ENCODE results near the gene SOS1. TPM values are rescaled to one million over a fixed set of nuclear protein-coding genes. Genes with fewer than 3 reads are reported as not detected.

SOS1 gene
- total RNA-seq, 4 donors from 2014 or later: 48.6 to 64.2 (median 58.6) TPM

DNA sequence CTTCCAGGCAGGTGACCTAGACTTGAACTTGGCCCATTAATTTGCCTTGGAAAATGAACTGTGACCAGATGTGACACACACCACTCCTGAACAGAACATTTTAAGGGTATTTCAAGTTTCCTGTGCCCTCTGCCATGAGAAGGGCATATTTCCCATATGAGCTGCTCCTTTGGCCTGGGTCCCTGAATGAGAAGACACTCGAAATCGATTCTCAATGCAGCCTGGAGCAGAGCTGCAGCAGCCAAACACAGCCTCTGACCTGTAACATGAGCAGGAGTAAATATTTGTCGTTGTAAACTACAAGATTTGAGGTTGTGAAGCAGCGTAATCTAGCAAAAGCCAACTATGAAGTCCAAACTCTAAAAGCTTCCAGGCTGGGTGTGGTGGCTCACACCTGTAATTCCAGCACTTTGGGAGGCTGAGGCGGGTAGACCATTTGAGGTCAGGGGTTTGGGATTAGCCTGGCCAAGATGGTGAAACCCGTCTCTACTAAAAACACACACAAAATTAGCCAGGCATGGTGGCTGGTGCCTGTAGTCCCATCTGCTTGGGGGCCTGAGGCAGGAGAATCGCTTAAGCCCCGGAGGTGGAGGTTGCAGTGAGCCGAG, 30.1 kb upstream of the SOS1 start:
- H3K27ac ChIP-seq: no peak overlapping the region
- no peak overlapping the region for H3K4me3 ChIP-seq
- ATAC-seq: no peak
- no peaks in the 10 kb centered on the region for H3K36me3 ChIP-seq
- H3K27me3 ChIP-seq: no peaks in the 10 kb centered on the region
- peaks cover 0 to 4% (median 0%) of the 10 kb centered on the region in 3 donors for H3K4me1 ChIP-seq
- TF ChIP-seq POLR2A (IDR thresholded peaks at IDR 0.05): no peak
- TF ChIP-seq, protein P1, sequence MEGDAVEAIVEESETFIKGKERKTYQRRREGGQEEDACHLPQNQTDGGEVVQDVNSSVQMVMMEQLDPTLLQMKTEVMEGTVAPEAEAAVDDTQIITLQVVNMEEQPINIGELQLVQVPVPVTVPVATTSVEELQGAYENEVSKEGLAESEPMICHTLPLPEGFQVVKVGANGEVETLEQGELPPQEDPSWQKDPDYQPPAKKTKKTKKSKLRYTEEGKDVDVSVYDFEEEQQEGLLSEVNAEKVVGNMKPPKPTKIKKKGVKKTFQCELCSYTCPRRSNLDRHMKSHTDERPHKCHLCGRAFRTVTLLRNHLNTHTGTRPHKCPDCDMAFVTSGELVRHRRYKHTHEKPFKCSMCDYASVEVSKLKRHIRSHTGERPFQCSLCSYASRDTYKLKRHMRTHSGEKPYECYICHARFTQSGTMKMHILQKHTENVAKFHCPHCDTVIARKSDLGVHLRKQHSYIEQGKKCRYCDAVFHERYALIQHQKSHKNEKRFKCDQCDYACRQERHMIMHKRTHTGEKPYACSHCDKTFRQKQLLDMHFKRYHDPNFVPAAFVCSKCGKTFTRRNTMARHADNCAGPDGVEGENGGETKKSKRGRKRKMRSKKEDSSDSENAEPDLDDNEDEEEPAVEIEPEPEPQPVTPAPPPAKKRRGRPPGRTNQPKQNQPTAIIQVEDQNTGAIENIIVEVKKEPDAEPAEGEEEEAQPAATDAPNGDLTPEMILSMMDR (IDR thresholded peaks at IDR 0.05): no peak
- no peak for TF ChIP-seq EP300 (IDR thresholded peaks at IDR 0.05)
- no peak for TF ChIP-seq POLR2AphosphoS5 (IDR thresholded peaks at IDR 0.05)
- no peaks in the 10 kb centered on the region for H3K9me3 ChIP-seq
- WGBS, 2 donors (ENCODE audit: low coverage in 1 of 2): 78 to 80% methylated on average over 5 of the region's 9 CpGs

DNA sequence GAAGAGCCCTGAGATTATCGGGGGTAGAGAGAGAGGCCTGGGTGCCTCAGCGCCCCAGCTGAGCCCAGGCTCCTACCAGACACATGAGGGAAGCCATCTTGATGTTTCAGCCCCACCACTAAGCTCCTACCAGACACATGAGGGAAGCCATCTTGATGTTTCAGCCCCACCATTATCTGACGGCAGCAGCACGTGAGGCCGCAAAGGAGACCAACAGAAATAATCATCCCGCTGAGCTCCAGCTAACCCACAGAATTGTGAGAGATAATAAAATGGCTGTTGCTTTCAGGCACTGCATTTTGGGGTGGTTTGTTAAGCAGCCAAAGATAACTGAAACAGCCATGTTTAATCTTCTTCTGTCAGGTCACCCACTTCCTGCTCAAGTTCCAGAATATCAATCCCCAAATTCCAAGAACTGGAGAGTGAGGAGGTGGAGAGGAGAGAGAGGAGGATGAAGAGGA, 29.3 kb upstream of the SOS1 start:
- Histone ChIP-seq H3K27ac (no peak overlapping the region), H3K4me1 (no peaks in the 10 kb centered on the region), H3K9me3 (no peaks in the 10 kb centered on the region), H3K27me3 (no peaks in the 10 kb centered on the region), H3K4me3 (no peak overlapping the region), H3K36me3 (no peaks in the 10 kb centered on the region)
- no peak for ATAC-seq
- WGBS, 2 donors (ENCODE audit: low coverage in 1 of 2): 80% methylated on average over 1 of the region's 6 CpGs; no CpG with 5 or more reads in 1 of the 2 donors
- TF ChIP-seq POLR2A (IDR thresholded peaks at IDR 0.05) (no peak), POLR2AphosphoS5 (IDR thresholded peaks at IDR 0.05) (no peak), EP300 (IDR thresholded peaks at IDR 0.05) (no peak)
- TF ChIP-seq, protein P1 (IDR thresholded peaks at IDR 0.05): no peak

DNA sequence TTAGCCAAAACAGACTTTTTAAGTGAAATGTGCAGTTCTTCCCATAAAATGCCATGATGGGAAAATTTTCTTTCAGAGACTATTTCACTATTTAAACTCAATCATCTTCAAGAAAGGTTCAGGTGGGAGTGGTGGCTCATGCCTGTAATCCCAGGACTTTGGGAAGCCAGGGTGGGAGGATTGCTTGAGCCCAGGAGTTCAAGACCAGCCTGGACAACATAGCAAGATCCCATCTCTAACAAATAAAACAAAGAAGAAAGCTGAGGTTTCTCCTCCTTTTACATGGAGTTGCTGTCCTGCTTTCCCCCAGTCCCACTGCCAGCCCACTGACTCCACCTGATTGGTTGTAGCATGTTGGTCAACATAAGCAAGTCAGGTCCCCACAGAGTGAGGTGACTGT, 25.8 kb upstream of the SOS1 start:
- Histone ChIP-seq H3K4me1 (peaks cover 4 to 9% (median 4%) of the 10 kb centered on the region in 3 donors), H3K36me3 (no peaks in the 10 kb centered on the region), H3K9me3 (no peaks in the 10 kb centered on the region), H3K4me3 (no peak overlapping the region), H3K27me3 (no peaks in the 10 kb centered on the region), H3K27ac (no peak overlapping the region)
- TF ChIP-seq POLR2A (IDR thresholded peaks at IDR 0.05): no peak
- no peak for TF ChIP-seq POLR2AphosphoS5 (IDR thresholded peaks at IDR 0.05)
- TF ChIP-seq, protein P1 (IDR thresholded peaks at IDR 0.05): no peak
- TF ChIP-seq EP300 (IDR thresholded peaks at IDR 0.05): no peak
- no peak for ATAC-seq

DNA sequence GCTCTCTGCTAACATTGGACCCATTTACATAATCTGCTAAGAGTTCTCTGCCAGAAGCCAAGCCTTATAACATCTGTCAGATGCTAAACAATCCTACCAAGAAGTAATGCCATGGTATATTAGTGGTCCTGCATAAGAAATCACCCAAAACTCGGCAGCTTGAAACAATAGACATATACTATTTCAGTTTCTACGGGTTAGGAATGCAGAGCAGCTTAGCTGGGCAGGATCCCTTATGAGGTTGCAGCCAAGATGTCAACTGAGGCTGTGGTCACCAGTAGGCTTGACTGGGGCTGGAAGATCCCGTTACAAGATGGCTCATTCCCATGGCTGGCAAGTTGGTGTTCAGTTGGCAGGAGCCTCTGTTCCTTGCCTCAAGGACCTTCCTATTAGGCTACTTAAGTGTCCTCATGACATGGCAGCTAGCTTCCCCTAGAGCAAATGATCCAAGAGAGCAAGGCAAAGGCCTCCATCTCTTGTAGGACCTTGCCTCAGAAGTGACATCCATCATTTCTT, 25.1 kb upstream of the SOS1 start:
- WGBS, 2 donors (ENCODE audit: low coverage in 1 of 2): 83% methylated on average over 1 of the region's 3 CpGs; no CpG with 5 or more reads in 1 of the 2 donors
- no peaks in the 10 kb centered on the region for H3K27me3 ChIP-seq
- TF ChIP-seq POLR2AphosphoS5 (IDR thresholded peaks at IDR 0.05) (no peak), EP300 (IDR thresholded peaks at IDR 0.05) (no peak), POLR2A (IDR thresholded peaks at IDR 0.05) (no peak)
- TF ChIP-seq, protein P1 (IDR thresholded peaks at IDR 0.05): no peak
- no peaks in the 10 kb centered on the region for H3K36me3 ChIP-seq
- ATAC-seq: no peak
- peaks cover 4 to 15% (median 9%) of the 10 kb centered on the region in 3 donors for H3K4me1 ChIP-seq
- H3K9me3 ChIP-seq: no peaks in the 10 kb centered on the region
- no peak overlapping the region for H3K27ac ChIP-seq
- no peak overlapping the region for H3K4me3 ChIP-seq

DNA sequence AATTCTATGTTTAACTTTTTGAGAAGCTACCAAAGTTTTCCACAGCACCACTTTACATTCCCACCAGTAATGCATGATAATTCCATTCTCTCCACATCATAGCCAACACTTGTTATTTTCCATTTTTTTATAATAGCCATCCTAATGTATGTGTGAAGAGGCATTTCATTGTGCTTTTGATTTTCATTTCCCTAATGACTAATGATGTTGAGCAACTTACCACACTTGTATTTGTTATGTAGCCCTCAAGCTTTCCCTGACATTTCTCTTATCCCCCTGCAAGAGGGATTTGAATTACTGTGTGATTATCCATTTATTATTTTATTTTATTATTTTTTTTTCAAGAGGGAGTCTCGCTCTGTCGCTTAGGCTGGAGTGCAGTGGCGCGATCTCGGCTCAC, 23.6 kb upstream of the SOS1 start:
- no peak for ATAC-seq
- TF ChIP-seq POLR2A (IDR thresholded peaks at IDR 0.05): no peak
- Histone ChIP-seq H3K27ac (no peak overlapping the region), H3K4me1 (peaks cover 4 to 19% (median 11%) of the 10 kb centered on the region in 3 donors), H3K9me3 (no peaks in the 10 kb centered on the region), H3K27me3 (no peaks in the 10 kb centered on the region), H3K4me3 (no peak overlapping the region), H3K36me3 (no peaks in the 10 kb centered on the region)
- no CpG with 5 or more reads among the region's 5 CpGs for WGBS, 2 donors (ENCODE audit: low coverage in 1 of 2)

All from gastroesophageal sphincter (tissue), 4 donors.